IPS DF 6.9 (cell line): ENCODE results near the gene ARHGAP20.

Experiments used
- DNase-seq: peaks from one replicate; pipeline ENCODE4 v3.0.0-alpha.2; 2013; ENCODE audit warnings: low read depth, low spot score
- H3K27ac ChIP-seq: one replicate; pipeline ENCODE4 v1.5.1; 2013; ENCODE audit warnings: low read length, control low read depth
- H3K27me3 ChIP-seq: 2 replicates; pipeline ENCODE4 v1.6.1; 2013; ENCODE audit warnings: mild to moderate bottlenecking, low read length; ENCODE audit not compliant: control insufficient read depth, insufficient read depth
- H3K36me3 ChIP-seq: 2 replicates; pipeline ENCODE4 v1.6.1; 2013; ENCODE audit warnings: low read length; ENCODE audit not compliant: control insufficient read depth, insufficient read depth
- H3K4me1 ChIP-seq: 2 replicates; pipeline ENCODE4 v1.6.1; 2013; ENCODE audit warnings: low read length; ENCODE audit not compliant: control insufficient read depth, insufficient read depth
- H3K4me3 ChIP-seq: 2 replicates; pipeline ENCODE4 v1.5.1; 2013; ENCODE audit warnings: mild to moderate bottlenecking, low read length
- H3K9me3 ChIP-seq: 2 replicates; pipeline ENCODE4 v1.6.1; 2013; ENCODE audit warnings: low read length, inconsistent platforms; ENCODE audit not compliant: control insufficient read depth, insufficient read depth
- WGBS: extraction: QIAGEN DNeasy Blood & Tissue Kit; methylation state at CpG from one replicate; pipeline ENCODE4 v1.1.7; 2013; ENCODE audit warnings: mixed read lengths, missing lambda C conversion rate; ENCODE audit not compliant: insufficient read length, insufficient coverage; 5-methylcytosine and 5-hydroxymethylcytosine counted together

ARHGAP20 gene

GRCh38 chr11:110571081-110571720 lies 141.0 kb downstream of the ARHGAP20 start:
- H3K27me3 ChIP-seq = no peaks in the 10 kb centered on the region
- H3K4me1 ChIP-seq = no peaks in the 10 kb centered on the region
- no peaks in the 10 kb centered on the region for H3K9me3 ChIP-seq
- no peak overlapping the region for H3K27ac ChIP-seq
- no peaks in the 10 kb centered on the region for H3K36me3 ChIP-seq
- WGBS = no CpG with 5 or more reads among the region's 5 CpGs
- DNase-seq = no peak
- H3K4me3 ChIP-seq = no peak overlapping the region

- no peak overlapping the region for H3K27ac ChIP-seq
- no peaks in the 10 kb centered on the region for H3K36me3 ChIP-seq
- no peak for DNase-seq
- no peaks in the 10 kb centered on the region for H3K9me3 ChIP-seq
- H3K27me3 ChIP-seq = no peaks in the 10 kb centered on the region
- no peak overlapping the region for H3K4me3 ChIP-seq
- H3K4me1 ChIP-seq = peaks cover 5% of the 10 kb centered on the region; the same call in 1 of the 2 replicates
- WGBS = no CpG with 5 or more reads among the region's 2 CpGs
Measured at GRCh38 chr11:110566577-110566976, 145.7 kb downstream of the ARHGAP20 start.

- H3K4me1 ChIP-seq = peaks cover 5% of the 10 kb centered on the region; the same call in 1 of the 2 replicates
- no peak for DNase-seq
- no peaks in the 10 kb centered on the region for H3K36me3 ChIP-seq
- H3K27ac ChIP-seq = no peak overlapping the region
- H3K4me3 ChIP-seq = no peak overlapping the region
- WGBS = no CpG with 5 or more reads among the region's 16 CpGs
- no peaks in the 10 kb centered on the region for H3K27me3 ChIP-seq
- no peaks in the 10 kb centered on the region for H3K9me3 ChIP-seq
Measured at GRCh38 chr11:110565357-110566336, 146.6 kb downstream of the ARHGAP20 start.

GRCh38 chr11:110564676-110565356 lies 147.4 kb downstream of the ARHGAP20 start:
- H3K9me3 ChIP-seq = no peaks in the 10 kb centered on the region
- H3K36me3 ChIP-seq = no peaks in the 10 kb centered on the region
- peaks cover 5% of the 10 kb centered on the region; the same call in 1 of the 2 replicates for H3K4me1 ChIP-seq
- H3K27me3 ChIP-seq = no peaks in the 10 kb centered on the region
- DNase-seq = no peak
- WGBS = no CpG with 5 or more reads among the region's 8 CpGs
- H3K27ac ChIP-seq = no peak overlapping the region
- H3K4me3 ChIP-seq = no peak overlapping the region

- Histone ChIP-seq H3K27ac (no peak overlapping the region), H3K9me3 (no peaks in the 10 kb centered on the region), H3K27me3 (no peaks in the 10 kb centered on the region), H3K36me3 (no peaks in the 10 kb centered on the region), H3K4me3 (no peak overlapping the region), H3K4me1 (no peaks in the 10 kb centered on the region)
- no CpG with 5 or more reads among the region's 1 CpG for WGBS
- DNase-seq = no peak
Measured at GRCh38 chr11:110544779-110545178, 167.5 kb downstream of the ARHGAP20 start.

GRCh38 chr11:110538154-110538553 lies 174.1 kb downstream of the ARHGAP20 start:
- Histone ChIP-seq H3K9me3 (no peaks in the 10 kb centered on the region), H3K27ac (no peak overlapping the region), H3K4me3 (no peak overlapping the region), H3K4me1 (no peaks in the 10 kb centered on the region), H3K27me3 (no peaks in the 10 kb centered on the region), H3K36me3 (no peaks in the 10 kb centered on the region)
- no peak for DNase-seq

- DNase-seq = no peak
- Histone ChIP-seq H3K27me3 (no peaks in the 10 kb centered on the region), H3K36me3 (no peaks in the 10 kb centered on the region), H3K4me1 (no peaks in the 10 kb centered on the region), H3K27ac (no peak overlapping the region), H3K4me3 (no peak overlapping the region), H3K9me3 (no peaks in the 10 kb centered on the region)
- WGBS = no CpG with 5 or more reads among the region's 6 CpGs
Measured at GRCh38 chr11:110530900-110531741, 181.1 kb downstream of the ARHGAP20 start.

- no peak overlapping the region for H3K27ac ChIP-seq
- no peaks in the 10 kb centered on the region for H3K27me3 ChIP-seq
- DNase-seq = no peak
- H3K4me3 ChIP-seq = no peak overlapping the region
- H3K9me3 ChIP-seq = no peaks in the 10 kb centered on the region
- H3K4me1 ChIP-seq = no peaks in the 10 kb centered on the region
- H3K36me3 ChIP-seq = no peaks in the 10 kb centered on the region
Measured at GRCh38 chr11:110529043-110529442, 183.2 kb downstream of the ARHGAP20 start.

- Histone ChIP-seq H3K27me3 (no peaks in the 10 kb centered on the region), H3K4me1 (no peaks in the 10 kb centered on the region)
- no CpG with 5 or more reads among the region's 1 CpG for WGBS
Measured at GRCh38 chr11:110527146-110527545, 185.1 kb downstream of the ARHGAP20 start.

More at GRCh38 chr11:110527146-110527545, 185.1 kb downstream of the ARHGAP20 start:
- no peaks in the 10 kb centered on the region for H3K9me3 ChIP-seq
- DNase-seq = no peak
- H3K27ac ChIP-seq = no peak overlapping the region
- no peaks in the 10 kb centered on the region for H3K36me3 ChIP-seq
- no peak overlapping the region for H3K4me3 ChIP-seq
